Lung (tissue), 12 donors: Measurements from ENCODE around the gene FRY. TPM values are rescaled to one million over a fixed set of nuclear protein-coding genes. Genes with fewer than 3 reads are reported as not detected.

Experiments used
- ATAC-seq: fragments of 200-7000 bp; cut with Tn5 transposase; one replicate; pipeline ENCODE4 v1.9.1; 2020; ENCODE audit warnings: moderate number of reproducible peaks; ENCODE audit not compliant: insufficient read depth, low FRiP score
- DNase-seq, 3 donors: peaks; one replicate each; pipeline ENCODE4 v3.0.0-alpha.2; 2013 to 2017
- H3K27ac ChIP-seq, 2 donors: one replicate each; pipeline ENCODE4 v1.5.1; 2013; ENCODE audit warnings: mild to moderate bottlenecking in 2 of 2, moderate library complexity in 2 of 2, control low read depth in 1 of 2, inconsistent platforms in 1 of 2, low read depth in 1 of 2, low read length in 1 of 2
- H3K27me3 ChIP-seq, 3 donors: one replicate each; pipeline ENCODE4 v1.5.1; 2013; ENCODE audit warnings: low read length in 2 of 3; ENCODE audit not compliant: control insufficient read depth in 3 of 3, insufficient read depth in 3 of 3
- H3K36me3 ChIP-seq, 4 donors: one replicate each; pipeline ENCODE4 v1.5.1; 2013; ENCODE audit warnings: low read length in 4 of 4, mild to moderate bottlenecking in 1 of 4, moderate library complexity in 1 of 4; ENCODE audit not compliant: control insufficient read depth in 4 of 4, insufficient read depth in 4 of 4
- H3K4me1 ChIP-seq, 5 donors: one replicate each; pipeline ENCODE4 v1.5.1; 2013; ENCODE audit warnings: low read length in 5 of 5, mild to moderate bottlenecking in 2 of 5, moderate library complexity in 1 of 5; ENCODE audit not compliant: control insufficient read depth in 5 of 5, insufficient read depth in 5 of 5
- H3K4me3 ChIP-seq: one replicate; pipeline ENCODE4 v1.5.1; 2013; ENCODE audit warnings: mild to moderate bottlenecking, control low read depth, moderate library complexity
- H3K9ac ChIP-seq, 2 donors: one replicate each; pipeline ENCODE4 v1.5.1; 2013; ENCODE audit warnings: low read length in 2 of 2, control low read depth in 1 of 2; ENCODE audit not compliant: insufficient read depth in 1 of 2
- H3K9me3 ChIP-seq, 4 donors: one replicate each; pipeline ENCODE4 v1.5.1; 2013; ENCODE audit warnings: low read length in 3 of 4, mild to moderate bottlenecking in 1 of 4, moderate library complexity in 1 of 4; ENCODE audit not compliant: control insufficient read depth in 4 of 4, insufficient read depth in 3 of 4
- whole genome bisulfite sequencing, 2 donors: extraction: QIAGEN DNeasy Blood & Tissue Kit; methylation state at CpG; one replicate each; pipeline ENCODE4 v1.1.7; 2013; 5-methylcytosine and 5-hydroxymethylcytosine counted together
- polyA plus RNA-seq, 2 donors: library from polyadenylated mRNA; stranded (reverse); fragments of 200-250 nt; gene quantifications; one replicate each; pipeline ENCODE4 v1.2.1, GENCODE V29; 2013
- total RNA-seq, 2 donors: library from RNA; depleted of rRNA in 1 of 2; stranded (reverse); fragments of >200 nt in 1 of 2; gene quantifications; one replicate each; pipeline ENCODE4 v1.2.1, GENCODE V29; 2014 to 2021
- TF ChIP-seq, protein P1 (sequence below): IDR thresholded peaks from 2 replicates; pipeline ENCODE4 v1.5.1; 2012; ENCODE audit warnings: mild to moderate bottlenecking; ENCODE audit errors: control extremely low read depth, extremely low read depth
- donor health status: control.
- donor health status: control.
- donor health status: Bipolar disorder and iron deficiency.
- donor health status: healthy.
- donor health status: DM: yes; HTN: yes; CAD: no.

Gene FRY
- total and polyA plus RNA-seq, 4 donors: 7.4 to 79.6 (median 43.9) TPM

DNA sequence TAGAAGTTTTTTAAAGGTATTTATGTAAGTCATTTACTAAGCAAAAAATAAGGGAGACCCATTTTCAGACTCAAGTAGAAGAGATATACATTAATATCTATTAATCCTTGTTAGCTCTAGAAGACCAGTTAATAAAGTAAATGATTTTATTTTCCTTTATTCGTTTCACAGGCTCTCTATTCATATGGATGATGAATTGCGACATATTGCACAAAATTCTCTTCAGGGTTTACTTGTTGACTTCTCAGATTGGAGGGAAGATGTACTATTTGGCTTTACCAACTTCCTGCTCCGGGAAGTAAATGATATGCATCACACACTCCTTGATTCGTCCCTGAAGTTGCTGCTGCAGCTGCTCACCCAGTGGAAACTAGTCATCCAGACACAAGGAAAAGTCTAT lies 139.3 kb downstream of the FRY start:
- no peaks in the 10 kb centered on the region for H3K9me3 ChIP-seq
- no peak overlapping the region for H3K9ac ChIP-seq
- no peak for ATAC-seq
- no peak overlapping the region for H3K4me3 ChIP-seq
- no peaks in the 10 kb centered on the region for H3K27me3 ChIP-seq
- no peak overlapping the region for H3K27ac ChIP-seq
- peaks cover 0 to 8% (median 1%) of the 10 kb centered on the region in 4 donors for H3K36me3 ChIP-seq
- 88 to 94% methylated on average over 4 of the region's 4 CpGs for WGBS, 2 donors
- DNase-seq: no peak
- peaks cover 0 to 11% (median 0%) of the 10 kb centered on the region in 5 donors for H3K4me1 ChIP-seq
- TF ChIP-seq, protein P1, sequence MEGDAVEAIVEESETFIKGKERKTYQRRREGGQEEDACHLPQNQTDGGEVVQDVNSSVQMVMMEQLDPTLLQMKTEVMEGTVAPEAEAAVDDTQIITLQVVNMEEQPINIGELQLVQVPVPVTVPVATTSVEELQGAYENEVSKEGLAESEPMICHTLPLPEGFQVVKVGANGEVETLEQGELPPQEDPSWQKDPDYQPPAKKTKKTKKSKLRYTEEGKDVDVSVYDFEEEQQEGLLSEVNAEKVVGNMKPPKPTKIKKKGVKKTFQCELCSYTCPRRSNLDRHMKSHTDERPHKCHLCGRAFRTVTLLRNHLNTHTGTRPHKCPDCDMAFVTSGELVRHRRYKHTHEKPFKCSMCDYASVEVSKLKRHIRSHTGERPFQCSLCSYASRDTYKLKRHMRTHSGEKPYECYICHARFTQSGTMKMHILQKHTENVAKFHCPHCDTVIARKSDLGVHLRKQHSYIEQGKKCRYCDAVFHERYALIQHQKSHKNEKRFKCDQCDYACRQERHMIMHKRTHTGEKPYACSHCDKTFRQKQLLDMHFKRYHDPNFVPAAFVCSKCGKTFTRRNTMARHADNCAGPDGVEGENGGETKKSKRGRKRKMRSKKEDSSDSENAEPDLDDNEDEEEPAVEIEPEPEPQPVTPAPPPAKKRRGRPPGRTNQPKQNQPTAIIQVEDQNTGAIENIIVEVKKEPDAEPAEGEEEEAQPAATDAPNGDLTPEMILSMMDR: no peak

DNA sequence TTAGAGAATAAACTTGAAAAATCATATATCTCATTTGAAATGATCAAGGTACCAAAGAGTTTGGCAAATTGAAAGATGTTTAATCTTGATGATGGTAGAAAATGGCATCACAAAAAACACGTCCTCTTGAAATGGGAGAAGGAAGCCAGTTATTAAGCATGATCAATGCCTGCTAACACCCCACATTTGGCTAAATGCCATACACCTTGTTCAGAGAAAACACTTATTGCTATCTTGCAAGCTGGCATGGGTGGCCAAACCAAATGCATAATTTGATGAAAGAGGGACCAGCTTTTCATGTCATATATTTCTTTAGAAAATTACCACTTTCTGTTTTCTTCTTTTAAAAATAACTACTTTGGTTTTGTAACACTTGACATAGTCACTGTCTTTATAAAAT lies 142.3 kb downstream of the FRY start:
- Histone ChIP-seq H3K9ac (no peak overlapping the region), H3K9me3 (no peaks in the 10 kb centered on the region), H3K27ac (no peak overlapping the region), H3K4me1 (peaks cover 0 to 10% (median 0%) of the 10 kb centered on the region in 5 donors), H3K27me3 (no peaks in the 10 kb centered on the region), H3K36me3 (peaks cover 0 to 11% (median 0%) of the 10 kb centered on the region in 4 donors), H3K4me3 (no peak overlapping the region)
- no peak for DNase-seq
- TF ChIP-seq, protein P1: no peak
- ATAC-seq: no peak
- WGBS, 2 donors: 86 to 88% methylated on average over 1 of the region's 1 CpG

DNA sequence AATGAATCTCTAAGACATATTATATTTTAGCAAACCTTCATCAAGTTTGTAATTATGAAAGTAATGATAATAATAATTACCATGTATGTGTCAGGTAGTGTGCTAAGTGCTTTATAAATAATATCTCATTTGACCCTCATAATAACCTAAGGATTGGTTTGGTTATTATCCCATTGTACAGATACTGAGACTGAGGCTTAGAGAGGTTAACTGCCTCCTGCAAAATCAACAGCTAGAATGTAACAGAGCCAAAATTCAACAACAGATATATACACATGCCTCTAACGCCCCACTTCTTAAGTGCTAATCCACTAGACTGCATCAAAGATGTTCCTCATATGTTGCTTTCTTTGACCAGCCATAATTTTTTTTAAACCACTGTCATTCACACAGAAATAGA lies 142.8 kb downstream of the FRY start:
- TF ChIP-seq, protein P1: no peak
- H3K36me3 ChIP-seq: peaks cover 0 to 14% (median 0%) of the 10 kb centered on the region in 4 donors
- H3K9ac ChIP-seq: no peak overlapping the region
- ATAC-seq (no peak), DNase-seq (no peak)
- no peaks in the 10 kb centered on the region for H3K9me3 ChIP-seq
- no peak overlapping the region for H3K4me3 ChIP-seq
- no peak overlapping the region for H3K27ac ChIP-seq
- 93 to 100% methylated on average over 1 of the region's 1 CpG for whole genome bisulfite sequencing, 2 donors
- no peaks in the 10 kb centered on the region for H3K27me3 ChIP-seq
- peaks cover 0 to 5% (median 0%) of the 10 kb centered on the region in 5 donors for H3K4me1 ChIP-seq

DNA sequence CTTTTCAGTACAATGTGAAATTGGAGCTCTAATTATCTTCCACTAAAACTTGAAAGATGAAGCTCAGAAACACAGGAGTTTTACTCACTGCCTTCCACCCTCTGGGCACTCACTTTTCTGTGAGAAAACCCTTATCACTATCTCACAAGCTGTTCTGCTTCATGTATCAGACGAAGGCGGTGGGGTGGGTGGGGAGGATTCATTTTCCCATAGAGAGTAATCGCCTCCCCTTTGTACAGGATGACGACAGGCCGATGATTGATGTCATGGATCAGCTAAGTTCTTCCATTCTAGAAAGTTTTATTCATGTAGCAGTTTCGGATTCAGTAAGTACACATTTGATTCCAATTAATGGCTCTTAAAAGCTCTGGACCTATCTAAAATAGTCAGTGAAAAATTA lies 143.7 kb downstream of the FRY start:
- no peak overlapping the region for H3K27ac ChIP-seq
- WGBS, 2 donors: 89 to 90% methylated on average over 6 of the region's 6 CpGs
- peaks cover 0 to 19% (median 0%) of the 10 kb centered on the region in 4 donors for H3K36me3 ChIP-seq
- no peaks in the 10 kb centered on the region for H3K27me3 ChIP-seq
- no peaks in the 10 kb centered on the region for H3K9me3 ChIP-seq
- no peak overlapping the region for H3K4me3 ChIP-seq
- TF ChIP-seq, protein P1: no peak
- no peak for ATAC-seq
- H3K4me1 ChIP-seq: no peaks in the 10 kb centered on the region
- DNase-seq: no peak
- H3K9ac ChIP-seq: no peak overlapping the region
